ENCODE measurements around the gene LENEP.
A peak's percentile ranks its signal among the peaks of the same experiment; 100 is the strongest.

The LENEP gene

GRCh38 chr1:154993572-154994268 lies at the start of gene LENEP:
Gene LENEP (plus strand): TSS chr1:154993586. CDS start chr1:154993608, 22 bp downstream.
- TF ChIP-seq CTCF (IDR thresholded peaks at IDR 0.05) = no peak
- Histone ChIP-seq H3K4me1 (ENCODE audit: control insufficient read depth in 1 of 2, insufficient read depth in 1 of 2, low read depth in 1 of 2, low read length in 1 of 2) (peaks cover 16 to 17% of the 10 kb centered on the region in 2 experiments), H3K9me3 (no peaks in the 10 kb centered on the region), H3K27me3 (no peaks in the 10 kb centered on the region), H3K36me3 (peaks cover 11% of the 10 kb centered on the region), H3K27ac (no peak within 1 kb of the TSS), H3K4me3 (ENCODE audit: low read depth in 1 of 2, low read length in 1 of 2) (no peak within 1 kb of the TSS)

DNA sequence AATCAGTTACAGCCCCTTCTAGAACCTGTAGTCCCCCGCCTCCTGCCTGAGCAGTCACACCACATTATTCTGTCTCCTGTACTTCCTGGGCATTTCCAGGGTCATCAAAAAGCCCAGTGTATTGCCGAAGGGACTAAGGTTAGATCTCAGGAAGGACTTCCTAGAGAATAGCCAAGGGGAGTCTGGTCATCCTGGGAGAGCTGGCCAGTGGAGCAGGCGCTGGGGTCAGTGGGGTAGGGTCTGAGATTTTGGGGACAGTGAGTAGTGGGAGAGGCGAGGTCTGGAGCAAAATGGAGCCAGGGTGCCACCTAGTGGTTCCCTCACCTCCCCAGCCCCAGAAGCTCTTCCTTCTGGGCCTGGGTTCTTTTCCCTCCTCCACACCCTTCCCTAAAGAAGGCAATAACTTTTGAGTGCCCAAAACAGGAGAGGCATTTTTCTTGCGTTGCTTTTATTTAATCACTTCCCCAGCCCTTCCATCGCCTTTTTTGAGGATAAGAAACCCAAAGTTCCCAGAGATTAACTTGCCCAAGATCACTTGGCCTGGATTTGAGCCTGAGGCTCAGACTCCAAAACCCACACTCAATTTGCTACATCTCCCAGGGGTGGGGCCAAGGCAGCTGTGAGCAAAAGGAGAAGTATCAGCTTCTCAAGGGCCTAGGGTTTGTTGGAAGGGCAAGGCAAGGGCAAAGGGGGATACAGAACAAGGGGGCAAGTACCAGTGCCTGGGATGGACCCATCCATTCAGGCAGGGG lies 49.6 kb upstream of the LENEP start:
- H3K27ac ChIP-seq = peak overlapping the region; percentile 77
- H3K36me3 ChIP-seq = peaks cover 47% of the 10 kb centered on the region
- no peaks in the 10 kb centered on the region for H3K9me3 ChIP-seq
- H3K4me3 ChIP-seq (ENCODE audit: low read depth in 1 of 2, low read length in 1 of 2) = no peak overlapping the region
- H3K27me3 ChIP-seq = no peaks in the 10 kb centered on the region
- peaks cover 25 to 28% of the 10 kb centered on the region in 2 experiments for H3K4me1 ChIP-seq (ENCODE audit: control insufficient read depth in 1 of 2, insufficient read depth in 1 of 2, low read depth in 1 of 2, low read length in 1 of 2)
- TF ChIP-seq CTCF (IDR thresholded peaks at IDR 0.05) = no peak

GRCh38 chr1:154944401-154945159 lies 48.8 kb upstream of the LENEP start:
- Histone ChIP-seq H3K36me3 (peaks cover 53% of the 10 kb centered on the region), H3K27ac (peak overlapping the region; percentile 77), H3K27me3 (no peaks in the 10 kb centered on the region), H3K4me1 (ENCODE audit: control insufficient read depth in 1 of 2, insufficient read depth in 1 of 2, low read depth in 1 of 2, low read length in 1 of 2) (peaks cover 25 to 28% of the 10 kb centered on the region in 2 experiments), H3K9me3 (no peaks in the 10 kb centered on the region), H3K4me3 (ENCODE audit: low read depth in 1 of 2, low read length in 1 of 2) (no peak overlapping the region)
- TF ChIP-seq CTCF (IDR thresholded peaks at IDR 0.05) = no peak

DNA sequence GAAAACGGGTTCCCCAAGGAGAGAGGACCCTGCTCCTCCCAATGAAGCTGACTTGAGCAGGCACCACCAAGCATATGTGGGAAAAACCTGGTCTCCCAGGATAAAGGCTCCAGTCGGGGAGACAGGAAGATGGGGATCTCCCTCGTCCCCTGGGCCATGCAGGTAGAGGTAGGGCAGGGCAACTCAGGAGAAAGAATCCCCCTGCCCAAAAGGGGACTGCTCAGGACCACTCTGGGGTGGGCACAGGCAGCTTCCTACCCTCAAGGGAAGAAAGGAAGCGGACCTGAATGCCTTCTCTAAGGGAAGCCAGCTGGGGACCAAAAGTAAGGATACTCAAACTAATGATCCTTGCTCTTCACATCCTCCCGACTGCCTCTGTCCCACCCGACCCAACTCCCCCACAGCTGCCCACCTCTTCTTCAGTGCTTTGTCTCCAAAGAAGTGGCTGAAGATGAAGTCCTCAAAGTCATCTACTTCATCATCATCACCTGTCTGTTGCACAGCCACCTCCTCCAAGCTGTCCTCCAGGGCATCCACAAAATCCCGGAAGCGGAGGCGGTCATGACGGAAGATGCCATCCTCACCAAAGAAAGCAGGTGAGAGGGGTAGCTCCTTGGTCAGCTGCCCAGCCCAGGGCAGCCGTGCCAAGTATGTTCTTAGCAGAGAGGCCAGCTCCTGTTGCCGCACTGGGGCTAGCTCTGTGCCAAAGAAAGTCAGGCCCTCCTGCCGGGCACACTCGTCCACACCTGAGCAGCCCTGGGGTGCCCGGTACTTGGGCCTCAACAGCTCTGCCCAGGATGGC lies 48.0 kb upstream of the LENEP start:
- H3K4me1 ChIP-seq (ENCODE audit: control insufficient read depth in 1 of 2, insufficient read depth in 1 of 2, low read depth in 1 of 2, low read length in 1 of 2) = peaks cover 25 to 28% of the 10 kb centered on the region in 2 experiments
- H3K27ac ChIP-seq = peak overlapping the region; percentile 77
- H3K36me3 ChIP-seq = peaks cover 60% of the 10 kb centered on the region

More for the DNA sequence above, 48.0 kb upstream of the LENEP start:
- TF ChIP-seq CTCF (IDR thresholded peaks at IDR 0.05) = no peak
- no peaks in the 10 kb centered on the region for H3K27me3 ChIP-seq
- no peaks in the 10 kb centered on the region for H3K9me3 ChIP-seq
- H3K4me3 ChIP-seq (ENCODE audit: low read depth in 1 of 2, low read length in 1 of 2) = no peak overlapping the region
